ENCODE data around the gene SMIM12. TPM values are rescaled to one million over a fixed set of nuclear protein-coding genes. Genes with fewer than 3 reads are reported as not detected.
A peak's percentile ranks its signal among the peaks of the same experiment; 100 is the strongest.

Gene SMIM12
- polyA plus RNA-seq, 3 donors = 31.8 to 121 (median 93.7) TPM

- peak overlapping the region in 1 of 7 donors; percentile 32 for H3K27ac Mint-ChIP-seq
- Histone ChIP-seq H3K4me3 (replicated peaks in 1 of 3; ENCODE audit: low read depth in 2 of 3, low read length in 3 of 3) (no peak overlapping the region), H3K4me2 (replicated peaks; ENCODE audit: extremely low read depth, low read length, poor library complexity, severe bottlenecking) (no peak overlapping the region), H3K9ac (ENCODE audit: insufficient read depth, low read length, poor library complexity, severe bottlenecking) (no peak overlapping the region), H4K20me1 (ENCODE audit: insufficient read depth, low read length) (no peaks in the 10 kb centered on the region), H3K79me2 (ENCODE audit: insufficient read depth, low read length) (no peaks in the 10 kb centered on the region), H3K9me3 (replicated peaks in 1 of 2; ENCODE audit: control insufficient read depth in 1 of 2, insufficient read depth in 1 of 2, low read length in 2 of 2) (no peaks in the 10 kb centered on the region), H3K36me3 (replicated peaks in 1 of 2; ENCODE audit: control insufficient read depth in 1 of 2, insufficient read depth in 2 of 2, low read length in 2 of 2) (no peaks in the 10 kb centered on the region), H2AFZ (ENCODE audit: insufficient read depth, low read depth, low read length, poor library complexity, severe bottlenecking) (no peak overlapping the region), H3K4me1 (ENCODE audit: control insufficient read depth in 1 of 2, insufficient read depth in 2 of 2, low read length in 2 of 2) (peaks cover 32 to 37% of the 10 kb centered on the region in 2 donors), H3K27ac (ENCODE audit: low read depth in 1 of 2, low read length in 2 of 2) (no peak overlapping the region), H3K27me3 (ENCODE audit: control insufficient read depth in 2 of 2, insufficient read depth in 2 of 2, low read length in 2 of 2) (peaks cover 0 to 5% of the 10 kb centered on the region in 2 donors)
- H3K4me3 Mint-ChIP-seq = peak overlapping the region; percentile 57 to 69
- no peak for TF ChIP-seq CTCF (IDR thresholded peaks at IDR 0.05)
- H3K27me3 Mint-ChIP-seq (ENCODE audit: low read depth in 3 of 3) = peaks cover 8 to 18% (median 13%) of the 10 kb centered on the region in 3 donors
- H3K9me3 Mint-ChIP-seq = no peaks in the 10 kb centered on the region
- 89% methylated on average over 7 of the region's 8 CpGs for WGBS (ENCODE audit: insufficient coverage)
- no peak for DNase-seq
- intact Hi-C loops (cut with micrococcal nuclease) = loop anchor here in 1 of 2 donors (10.0 kb wide), 1 partner anchor 330 kb away; the partner anchor contains the start of gene SFPQ
- H3K4me1 Mint-ChIP-seq = peaks cover 28% of the 10 kb centered on the region
- no peaks in the 10 kb centered on the region for H3K36me3 Mint-ChIP-seq
Observed at GRCh38 chr1:34864759-34865158, 5.2 kb upstream of the SMIM12 start.

GRCh38 chr1:34863501-34863900 lies 4.0 kb upstream of the SMIM12 start:
- Mint-ChIP-seq H3K27me3 (ENCODE audit: low read depth in 3 of 3) (peaks cover 8 to 18% (median 13%) of the 10 kb centered on the region in 3 donors), H3K4me1 (peaks cover 35% of the 10 kb centered on the region), H3K27ac (no peak overlapping the region), H3K4me3 (no peak overlapping the region), H3K9me3 (no peaks in the 10 kb centered on the region), H3K36me3 (no peaks in the 10 kb centered on the region)
- H3K27ac ChIP-seq (ENCODE audit: low read depth in 1 of 2, low read length in 2 of 2) = no peak overlapping the region
- H3K36me3 ChIP-seq (replicated peaks in 1 of 2; ENCODE audit: control insufficient read depth in 1 of 2, insufficient read depth in 2 of 2, low read length in 2 of 2) = no peaks in the 10 kb centered on the region
- H2AFZ ChIP-seq (ENCODE audit: insufficient read depth, low read depth, low read length, poor library complexity, severe bottlenecking) = no peak overlapping the region
- H3K4me2 ChIP-seq (replicated peaks; ENCODE audit: extremely low read depth, low read length, poor library complexity, severe bottlenecking) = no peak overlapping the region
- H3K9ac ChIP-seq (ENCODE audit: insufficient read depth, low read length, poor library complexity, severe bottlenecking) = no peak overlapping the region
- no peak for DNase-seq
- peaks cover 0 to 5% of the 10 kb centered on the region in 2 donors for H3K27me3 ChIP-seq (ENCODE audit: control insufficient read depth in 2 of 2, insufficient read depth in 2 of 2, low read length in 2 of 2)
- peaks cover 11% of the 10 kb centered on the region for H3K79me2 ChIP-seq (ENCODE audit: insufficient read depth, low read length)
- TF ChIP-seq CTCF (IDR thresholded peaks at IDR 0.05) = no peak
- peaks cover 4% of the 10 kb centered on the region for H4K20me1 ChIP-seq (ENCODE audit: insufficient read depth, low read length)
- no peak overlapping the region for H3K4me3 ChIP-seq (replicated peaks in 1 of 3; ENCODE audit: low read depth in 2 of 3, low read length in 3 of 3)
- peaks cover 39 to 46% of the 10 kb centered on the region in 2 donors for H3K4me1 ChIP-seq (ENCODE audit: control insufficient read depth in 1 of 2, insufficient read depth in 2 of 2, low read length in 2 of 2)
- intact Hi-C loops (cut with micrococcal nuclease) = loop anchor here in 1 of 2 donors (10.0 kb wide), 1 partner anchor 331 kb away; the partner anchor contains the start of gene SFPQ
- H3K9me3 ChIP-seq (replicated peaks in 1 of 2; ENCODE audit: control insufficient read depth in 1 of 2, insufficient read depth in 1 of 2, low read length in 2 of 2) = no peaks in the 10 kb centered on the region
